Upper lobe of left lung (tissue), 6 donors: Measurements from ENCODE around the gene PRAMEF13. TPM values are rescaled to one million over a fixed set of nuclear protein-coding genes. Genes with fewer than 3 reads are reported as not detected.

Experiments used
- total RNA-seq, 6 donors: library from RNA; depleted of rRNA in 4 of 6; stranded (reverse); fragments of >200 nt in 4 of 6; gene quantifications; one replicate each; pipeline versions ENCODE4 v1.1.0 to v1.2.1, GENCODE V29; 2016 to 2021
- donor health status: DM: no; HTN: no; CAD: no; lungs with moderate emphysema.
- donor health status: DM: no; HTN: yes; CAD: no; lungs with severe emphysema.

PRAMEF13 gene
- total RNA-seq, 6 donors from 2014 or later, result not detected

Other genes starting within 250 kb of the PRAMEF13 start
- not detected for gene PRAMEF27, start 144.8 kb downstream of the PRAMEF13 start, total RNA-seq
- gene HNRNPCL3, start 140.6 kb downstream of the PRAMEF13 start, total RNA-seq, result not detected
- gene PRAMEF25, start 130.6 kb downstream of the PRAMEF13 start, total RNA-seq, result not detected
- not detected for gene HNRNPCL2, start 84.6 kb downstream of the PRAMEF13 start, total RNA-seq
- gene PRAMEF26, start 45.4 kb downstream of the PRAMEF13 start, total RNA-seq, result not detected
- gene HNRNPCL4, start 35.8 kb downstream of the PRAMEF13 start, total RNA-seq, result not detected
- not detected for gene PRAMEF9, start 29.6 kb downstream of the PRAMEF13 start, total RNA-seq
- not detected for gene PRAMEF18, start 24.7 kb upstream of the PRAMEF13 start, total RNA-seq
- gene PRAMEF5, start 52.8 kb upstream of the PRAMEF13 start, total RNA-seq, result not detected
- gene PRAMEF8, start 83.7 kb upstream of the PRAMEF13 start, total RNA-seq, result not detected
- not detected for gene PRAMEF33, start 102.1 kb upstream of the PRAMEF13 start, total RNA-seq
- gene PRAMEF15, start 114.2 kb upstream of the PRAMEF13 start, total RNA-seq, result not detected
- gene PRAMEF14, start 145.7 kb upstream of the PRAMEF13 start, total RNA-seq, result not detected
- gene PRAMEF19, start 170.5 kb upstream of the PRAMEF13 start, total RNA-seq, result not detected
- not detected for gene PRAMEF17, start 188.2 kb upstream of the PRAMEF13 start, total RNA-seq
- not detected for gene PRAMEF20, start 209.0 kb upstream of the PRAMEF13 start, total RNA-seq